ENCODE data around the gene PGP.

Gene PGP

DNA sequence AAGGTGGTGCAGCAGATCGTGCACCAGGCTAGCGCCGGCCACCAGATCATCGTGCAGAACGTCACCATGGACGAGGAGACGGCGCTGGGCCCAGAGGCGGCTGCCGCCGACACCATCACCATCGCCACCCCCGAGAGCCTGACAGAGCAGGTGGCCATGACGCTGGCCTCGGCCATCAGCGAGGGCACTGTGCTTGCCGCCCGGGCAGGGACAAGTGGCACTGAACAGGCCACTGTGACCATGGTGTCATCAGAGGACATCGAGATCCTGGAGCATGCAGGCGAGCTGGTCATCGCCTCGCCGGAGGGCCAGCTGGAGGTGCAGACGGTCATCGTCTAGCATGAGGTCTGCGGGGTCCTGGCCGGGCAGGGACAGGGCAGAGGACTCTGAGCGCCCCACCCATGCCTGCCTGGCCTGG is 20.6 kb upstream of the PGP start:
- Histone ChIP-seq H3K36me3 (ENCODE audit: low read depth) (peaks cover 12% of the 10 kb centered on the region), H3K4me1 (ENCODE audit: insufficient read depth, poor library complexity, severe bottlenecking) (no peaks in the 10 kb centered on the region), H3K9me3 (ENCODE audit: severe bottlenecking) (no peaks in the 10 kb centered on the region), H3K27ac (ENCODE audit: poor library complexity, severe bottlenecking) (no peak overlapping the region), H3K4me3 (ENCODE audit: severe bottlenecking) (no peak overlapping the region), H3K27me3 (ENCODE audit: insufficient read depth, poor library complexity, severe bottlenecking) (peaks cover 21% of the 10 kb centered on the region)
- TF ChIP-seq, protein P1, sequence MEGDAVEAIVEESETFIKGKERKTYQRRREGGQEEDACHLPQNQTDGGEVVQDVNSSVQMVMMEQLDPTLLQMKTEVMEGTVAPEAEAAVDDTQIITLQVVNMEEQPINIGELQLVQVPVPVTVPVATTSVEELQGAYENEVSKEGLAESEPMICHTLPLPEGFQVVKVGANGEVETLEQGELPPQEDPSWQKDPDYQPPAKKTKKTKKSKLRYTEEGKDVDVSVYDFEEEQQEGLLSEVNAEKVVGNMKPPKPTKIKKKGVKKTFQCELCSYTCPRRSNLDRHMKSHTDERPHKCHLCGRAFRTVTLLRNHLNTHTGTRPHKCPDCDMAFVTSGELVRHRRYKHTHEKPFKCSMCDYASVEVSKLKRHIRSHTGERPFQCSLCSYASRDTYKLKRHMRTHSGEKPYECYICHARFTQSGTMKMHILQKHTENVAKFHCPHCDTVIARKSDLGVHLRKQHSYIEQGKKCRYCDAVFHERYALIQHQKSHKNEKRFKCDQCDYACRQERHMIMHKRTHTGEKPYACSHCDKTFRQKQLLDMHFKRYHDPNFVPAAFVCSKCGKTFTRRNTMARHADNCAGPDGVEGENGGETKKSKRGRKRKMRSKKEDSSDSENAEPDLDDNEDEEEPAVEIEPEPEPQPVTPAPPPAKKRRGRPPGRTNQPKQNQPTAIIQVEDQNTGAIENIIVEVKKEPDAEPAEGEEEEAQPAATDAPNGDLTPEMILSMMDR (IDR thresholded peaks at IDR 0.05; ENCODE audit: poor library complexity, severe bottlenecking), result no peak
- ATAC-seq (ENCODE audit: low read depth) (no peak), DNase-seq (ENCODE audit: low spot score) (no peak)

DNA sequence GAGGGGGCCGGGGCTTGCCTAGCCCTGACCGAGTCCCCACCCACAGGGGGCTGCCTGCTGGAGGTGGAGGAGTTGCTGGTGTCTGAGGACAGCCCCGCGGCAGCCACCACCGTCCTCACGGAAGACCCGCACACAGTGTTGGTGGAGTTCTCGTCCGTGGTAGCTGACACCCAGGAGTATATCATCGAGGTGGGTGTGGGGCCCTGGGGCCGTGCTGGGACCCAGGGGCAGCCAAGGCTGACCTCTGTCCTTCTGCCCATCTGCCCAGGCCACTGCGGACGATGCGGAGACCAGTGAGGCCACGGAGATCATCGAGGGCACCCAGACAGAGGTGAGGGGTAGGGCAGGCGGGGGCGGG is 20.2 kb upstream of the PGP start:
- peaks cover 21% of the 10 kb centered on the region for H3K27me3 ChIP-seq (ENCODE audit: insufficient read depth, poor library complexity, severe bottlenecking)
- no peaks in the 10 kb centered on the region for H3K4me1 ChIP-seq (ENCODE audit: insufficient read depth, poor library complexity, severe bottlenecking)
- DNase-seq (ENCODE audit: low spot score) (no peak), ATAC-seq (ENCODE audit: low read depth) (no peak)
- TF ChIP-seq, protein P1 (IDR thresholded peaks at IDR 0.05; ENCODE audit: poor library complexity, severe bottlenecking), result no peak
- peaks cover 12% of the 10 kb centered on the region for H3K36me3 ChIP-seq (ENCODE audit: low read depth)
- no peaks in the 10 kb centered on the region for H3K9me3 ChIP-seq (ENCODE audit: severe bottlenecking)
- no peak overlapping the region for H3K27ac ChIP-seq (ENCODE audit: poor library complexity, severe bottlenecking)
- no peak overlapping the region for H3K4me3 ChIP-seq (ENCODE audit: severe bottlenecking)

DNA sequence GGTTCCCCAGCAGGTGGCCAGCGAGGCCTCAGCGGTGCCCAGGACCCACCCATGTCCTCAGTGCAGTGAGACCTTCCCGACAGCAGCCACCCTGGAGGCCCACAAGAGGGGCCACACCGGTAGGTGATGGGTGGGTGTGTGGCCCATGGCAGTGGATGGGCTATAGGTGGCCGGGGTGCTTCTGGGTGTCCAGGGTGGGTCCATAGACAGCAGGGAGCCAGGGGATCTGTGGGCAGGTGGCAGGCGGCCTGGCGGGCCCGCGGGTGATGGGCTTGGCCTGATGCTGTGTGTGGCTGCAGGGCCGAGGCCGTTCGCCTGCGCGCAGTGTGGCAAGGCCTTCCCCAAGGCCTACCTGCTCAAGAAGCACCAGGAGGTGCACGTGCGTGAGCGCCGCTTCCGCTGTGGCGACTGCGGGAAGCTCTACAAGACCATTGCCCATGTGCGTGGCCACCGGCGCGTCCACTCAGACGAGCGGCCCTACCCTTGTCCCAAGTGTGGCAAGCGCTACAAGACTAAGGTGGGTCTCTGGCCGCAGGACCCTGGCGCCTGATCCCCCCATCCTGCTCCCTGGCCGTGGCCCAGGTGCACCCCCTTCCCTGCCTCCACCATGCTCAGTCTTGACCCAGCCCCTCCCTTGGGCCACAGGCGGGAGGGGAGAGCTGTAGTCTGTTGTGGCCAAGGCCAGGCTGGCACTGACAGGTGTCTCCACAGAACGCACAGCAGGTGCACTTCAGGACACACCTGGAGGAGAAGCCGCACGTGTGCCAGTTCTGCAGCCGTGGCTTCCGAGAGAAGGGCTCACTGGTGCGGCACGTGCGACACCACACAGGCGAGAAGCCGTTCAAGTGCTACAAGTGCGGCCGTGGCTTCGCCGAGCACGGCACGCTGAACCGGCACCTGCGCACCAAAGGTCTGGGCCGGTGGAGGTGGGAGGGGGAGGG is 19.5 kb upstream of the PGP start:
- TF ChIP-seq, protein P1 (IDR thresholded peaks at IDR 0.05; ENCODE audit: poor library complexity, severe bottlenecking), result no peak
- Histone ChIP-seq H3K27me3 (ENCODE audit: insufficient read depth, poor library complexity, severe bottlenecking) (peaks cover 21% of the 10 kb centered on the region), H3K4me3 (ENCODE audit: severe bottlenecking) (no peak overlapping the region), H3K9me3 (ENCODE audit: severe bottlenecking) (no peaks in the 10 kb centered on the region), H3K27ac (ENCODE audit: poor library complexity, severe bottlenecking) (no peak overlapping the region), H3K36me3 (ENCODE audit: low read depth) (peaks cover 17% of the 10 kb centered on the region), H3K4me1 (ENCODE audit: insufficient read depth, poor library complexity, severe bottlenecking) (no peaks in the 10 kb centered on the region)
- no peak for DNase-seq (ENCODE audit: low spot score)
- no peak for ATAC-seq (ENCODE audit: low read depth)

DNA sequence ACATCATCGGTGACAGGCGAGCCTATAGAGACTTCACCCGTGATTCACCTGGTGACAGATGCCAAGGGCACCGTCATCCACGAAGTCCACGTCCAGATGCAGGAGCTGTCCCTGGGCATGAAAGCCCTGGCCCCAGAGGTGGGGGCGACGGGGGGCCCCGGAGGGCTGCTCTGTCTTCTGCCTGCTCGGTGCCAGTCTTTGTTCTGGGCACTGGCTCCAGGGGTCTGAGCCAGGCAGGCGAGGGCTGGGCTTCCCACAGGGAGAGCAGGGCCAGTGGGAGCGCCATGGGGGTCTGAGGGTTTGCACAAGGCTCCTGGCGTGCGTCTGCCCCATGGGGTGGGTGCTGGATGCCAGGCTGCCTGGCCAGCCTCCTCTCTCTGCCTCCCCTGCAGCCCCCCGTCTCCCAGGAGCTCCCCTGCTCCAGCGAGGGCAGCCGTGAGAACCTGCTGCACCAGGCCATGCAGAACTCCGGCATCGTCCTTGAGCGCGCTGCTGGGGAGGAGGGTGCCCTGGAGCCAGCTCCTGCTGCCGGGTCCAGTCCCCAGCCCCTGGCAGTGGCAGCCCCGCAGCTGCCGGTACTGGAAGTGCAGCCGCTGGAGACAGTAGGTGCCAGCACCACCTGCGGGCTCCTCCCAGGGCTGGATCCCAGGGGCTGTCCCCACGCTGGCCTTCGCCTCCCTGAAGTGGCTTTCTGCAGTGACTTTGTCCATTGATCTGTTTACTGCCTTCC is 18.6 kb upstream of the PGP start:
- Histone ChIP-seq H3K4me1 (ENCODE audit: insufficient read depth, poor library complexity, severe bottlenecking) (no peaks in the 10 kb centered on the region), H3K27ac (ENCODE audit: poor library complexity, severe bottlenecking) (no peak overlapping the region)
- DNase-seq (ENCODE audit: low spot score), result no peak

More for the DNA sequence above, 18.6 kb upstream of the PGP start:
- ATAC-seq (ENCODE audit: low read depth), result no peak
- H3K27me3 ChIP-seq (ENCODE audit: insufficient read depth, poor library complexity, severe bottlenecking), result peaks cover 21% of the 10 kb centered on the region
- H3K9me3 ChIP-seq (ENCODE audit: severe bottlenecking), result no peaks in the 10 kb centered on the region
- TF ChIP-seq, protein P1 (IDR thresholded peaks at IDR 0.05; ENCODE audit: poor library complexity, severe bottlenecking), result no peak
- H3K4me3 ChIP-seq (ENCODE audit: severe bottlenecking), result no peak overlapping the region
- peaks cover 27% of the 10 kb centered on the region for H3K36me3 ChIP-seq (ENCODE audit: low read depth)
